Skeletal muscle tissue (tissue), 4 donors: Measurements from ENCODE around the gene VAMP2. TPM values are rescaled to one million over a fixed set of nuclear protein-coding genes. Genes with fewer than 3 reads are reported as not detected.

Experiments used
- H3K27ac ChIP-seq: one replicate; pipeline ENCODE4 v1.7.0; 2013; ENCODE audit warnings: mild to moderate bottlenecking, low read depth, low read length, inconsistent platforms
- H3K27me3 ChIP-seq, 3 donors: one replicate each; pipeline ENCODE4 v1.7.0; 2013; ENCODE audit warnings: low read length in 3 of 3; ENCODE audit not compliant: control insufficient read depth in 3 of 3, insufficient read depth in 3 of 3
- H3K36me3 ChIP-seq, 3 donors: one replicate each; pipeline ENCODE4 v1.7.0; 2013; ENCODE audit warnings: low read length in 3 of 3; ENCODE audit not compliant: control insufficient read depth in 3 of 3, insufficient read depth in 3 of 3
- H3K4me1 ChIP-seq, 3 donors: one replicate each; pipeline ENCODE4 v1.7.0; 2013; ENCODE audit warnings: low read length in 3 of 3, mild to moderate bottlenecking in 3 of 3; ENCODE audit not compliant: control insufficient read depth in 3 of 3, insufficient read depth in 3 of 3
- H3K4me3 ChIP-seq, 3 donors: one replicate each; pipeline ENCODE4 v1.7.0; 2013; ENCODE audit warnings: low read length in 3 of 3
- H3K9ac ChIP-seq, 3 donors: one replicate each; pipeline ENCODE4 v1.7.0; 2013; ENCODE audit warnings: low read length in 3 of 3, mild to moderate bottlenecking in 3 of 3, moderate library complexity in 2 of 3, low read depth in 1 of 3
- H3K9me3 ChIP-seq, 3 donors: one replicate each; pipeline ENCODE4 v1.7.0; 2013; ENCODE audit warnings: low read length in 3 of 3; ENCODE audit not compliant: control insufficient read depth in 3 of 3
- total RNA-seq: library from RNA; depleted of rRNA; stranded (reverse); fragments of >200 nt; gene quantifications from one replicate; pipeline ENCODE4 v1.2.3, GENCODE V29; 2014
- donor health status: Osteomylitis.

The VAMP2 gene
- total RNA-seq, 1 donor from 2014 or later: 8.4 TPM

DNA sequence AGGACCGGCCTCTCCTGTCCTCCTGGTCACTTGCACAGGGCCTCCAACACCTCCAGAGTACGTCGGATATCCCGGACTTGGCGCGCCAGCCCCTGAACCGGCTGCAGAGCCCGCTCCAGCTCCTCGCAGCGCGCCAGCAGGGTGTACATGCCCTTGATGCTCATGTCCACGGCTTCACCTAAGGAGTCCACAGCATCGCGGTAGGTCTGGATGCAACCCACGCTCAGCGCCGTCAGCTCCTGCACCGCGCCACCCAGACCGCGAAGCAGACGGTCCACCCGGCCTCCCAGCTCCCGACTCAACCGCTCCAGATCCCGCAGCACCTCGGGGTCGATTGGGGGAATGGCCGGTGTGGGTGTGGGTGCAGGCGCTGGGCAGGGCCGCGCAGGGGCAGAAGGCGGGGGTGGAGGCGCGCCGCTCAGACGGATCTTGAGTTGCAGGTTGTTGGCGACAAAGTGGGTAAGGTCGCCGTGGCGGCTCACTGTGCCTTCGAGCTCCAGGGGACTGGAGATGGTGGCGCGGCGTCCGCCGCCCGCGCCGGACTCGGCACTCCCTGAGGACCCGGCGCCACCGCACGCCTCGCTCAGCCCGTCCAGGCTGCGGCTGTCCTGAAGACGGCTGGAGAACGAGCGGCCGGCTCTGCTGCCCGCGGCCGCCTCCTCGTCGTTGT, 26.4 kb upstream of the VAMP2 start:
- H3K4me1 ChIP-seq: peaks cover 47 to 51% (median 49%) of the 10 kb centered on the region in 3 donors

DNA sequence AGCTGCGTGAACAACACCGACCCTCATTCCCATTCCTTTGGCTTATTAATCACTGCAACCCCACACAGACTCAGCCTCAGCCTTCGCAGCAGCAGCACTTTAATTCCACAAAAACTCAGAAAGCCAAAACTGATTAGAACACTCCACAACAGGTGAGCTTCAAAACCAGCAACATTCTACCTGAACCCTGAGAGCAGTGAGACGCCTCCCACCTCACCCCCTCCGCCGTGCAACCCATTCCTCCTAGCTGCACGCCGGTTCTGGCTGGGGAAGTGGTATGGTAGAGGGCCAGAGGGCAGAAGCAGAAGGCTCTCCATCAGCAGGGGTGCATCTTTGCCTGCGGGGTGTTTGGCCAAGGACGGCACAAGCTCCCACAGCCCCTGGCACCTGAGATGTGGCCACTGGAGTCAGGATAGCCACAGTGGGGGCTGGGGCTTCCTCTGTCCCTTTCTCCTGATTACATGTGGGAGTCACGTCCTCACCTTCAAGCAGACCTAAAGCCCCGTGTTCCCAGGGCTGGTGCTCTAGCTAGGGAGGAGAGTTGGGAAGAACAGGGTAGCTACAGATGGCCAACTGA, 25.6 kb upstream of the VAMP2 start:
- H3K4me3 ChIP-seq: peak overlapping the region; percentile 81 to 96 (median 94)
- no peaks in the 10 kb centered on the region for H3K36me3 ChIP-seq
- peak overlapping the region; percentile 83 to 89 (median 84) for H3K9ac ChIP-seq
- H3K9me3 ChIP-seq: no peaks in the 10 kb centered on the region
- H3K27ac ChIP-seq: peak overlapping the region; percentile 77
- H3K4me1 ChIP-seq: peaks cover 47 to 51% (median 49%) of the 10 kb centered on the region in 3 donors
- H3K27me3 ChIP-seq: no peaks in the 10 kb centered on the region

More for the DNA sequence above, 26.4 kb upstream of the VAMP2 start:
- Histone ChIP-seq H3K27ac (peak overlapping the region; percentile 88), H3K9ac (peak overlapping the region; percentile 83 to 89 (median 84)), H3K36me3 (no peaks in the 10 kb centered on the region), H3K9me3 (no peaks in the 10 kb centered on the region), H3K27me3 (no peaks in the 10 kb centered on the region), H3K4me3 (peak overlapping the region; percentile 81 to 96 (median 94))

DNA sequence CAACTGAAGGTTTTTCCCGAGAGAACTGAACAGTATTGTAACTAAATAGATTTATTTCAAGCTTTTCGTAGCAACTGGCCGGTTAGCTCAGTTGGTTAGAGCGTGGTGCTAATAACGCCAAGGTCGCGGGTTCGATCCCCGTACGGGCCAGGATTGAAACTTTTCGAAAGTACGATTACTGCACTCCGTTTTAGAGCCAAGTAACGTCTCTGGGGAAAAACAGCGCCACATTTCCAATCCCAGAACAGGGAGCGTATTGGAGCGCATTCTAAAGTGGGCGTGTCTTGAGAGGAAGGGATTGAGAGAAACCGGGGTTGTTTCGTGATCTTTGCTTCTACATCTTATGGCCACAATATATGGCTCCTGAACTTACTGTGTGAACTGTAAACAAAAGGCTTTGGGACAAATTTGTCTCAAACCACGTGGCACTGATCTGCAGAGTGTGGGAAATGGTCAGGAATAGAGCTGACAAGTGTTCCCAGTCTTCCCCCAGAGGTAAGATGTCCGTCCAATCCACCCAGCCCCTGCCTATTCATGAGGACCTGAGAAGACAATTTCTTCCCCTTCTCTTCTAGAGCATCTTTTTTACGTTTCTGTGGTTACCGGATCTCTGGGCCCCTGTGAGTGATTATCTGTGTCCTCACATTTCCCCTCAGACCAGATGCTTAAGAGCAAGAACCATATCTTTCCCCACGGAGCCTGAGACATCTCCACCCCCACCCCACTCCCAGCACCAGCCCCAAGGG, 24.9 kb upstream of the VAMP2 start:
- Histone ChIP-seq H3K27me3 (no peaks in the 10 kb centered on the region), H3K4me3 (peak overlapping the region; percentile 87 to 96 (median 94)), H3K27ac (peak overlapping the region; percentile 77), H3K36me3 (no peaks in the 10 kb centered on the region), H3K9me3 (no peaks in the 10 kb centered on the region), H3K9ac (peak overlapping the region; percentile 83 to 89 (median 84)), H3K4me1 (peaks cover 45 to 49% (median 48%) of the 10 kb centered on the region in 3 donors)

DNA sequence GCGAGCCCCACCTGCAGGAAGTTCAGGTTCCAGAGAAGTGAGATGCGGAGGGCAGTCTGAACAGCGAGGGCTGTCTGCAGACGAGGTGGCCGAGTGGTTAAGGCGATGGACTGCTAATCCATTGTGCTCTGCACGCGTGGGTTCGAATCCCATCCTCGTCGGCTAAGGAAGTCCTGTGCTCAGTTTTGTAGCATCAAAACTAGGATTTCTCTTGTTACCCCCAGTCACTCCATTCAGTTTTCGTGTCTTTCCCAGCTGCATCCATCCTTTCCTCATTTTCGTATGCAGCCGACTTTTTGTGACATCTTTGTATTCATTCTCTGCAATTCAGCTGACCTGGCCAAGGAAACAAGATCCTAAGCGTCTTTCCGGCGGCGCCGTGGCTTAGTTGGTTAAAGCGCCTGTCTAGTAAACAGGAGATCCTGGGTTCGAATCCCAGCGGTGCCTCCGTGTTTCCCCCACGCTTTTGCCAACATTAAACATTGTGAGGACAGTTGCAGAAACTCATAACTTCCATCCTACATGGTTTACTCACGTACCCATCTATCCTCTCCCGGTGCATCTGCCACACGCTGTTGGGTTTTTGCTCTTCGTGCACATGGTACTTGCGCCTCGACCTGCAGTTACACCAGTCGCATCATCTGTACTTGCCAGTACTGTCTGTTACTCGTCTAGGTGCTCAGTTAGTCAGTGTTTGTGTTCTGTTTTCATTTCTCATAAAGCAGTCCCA, 24.2 kb upstream of the VAMP2 start:
- H3K9ac ChIP-seq: peak overlapping the region in 2 of 3 donors; percentile 82 to 89
- H3K4me1 ChIP-seq: peaks cover 38 to 43% (median 42%) of the 10 kb centered on the region in 3 donors
- H3K9me3 ChIP-seq: no peaks in the 10 kb centered on the region
- H3K4me3 ChIP-seq: peak overlapping the region; percentile 87 to 96 (median 94)
- peak overlapping the region; percentile 77 for H3K27ac ChIP-seq
- H3K27me3 ChIP-seq: no peaks in the 10 kb centered on the region
- no peaks in the 10 kb centered on the region for H3K36me3 ChIP-seq

DNA sequence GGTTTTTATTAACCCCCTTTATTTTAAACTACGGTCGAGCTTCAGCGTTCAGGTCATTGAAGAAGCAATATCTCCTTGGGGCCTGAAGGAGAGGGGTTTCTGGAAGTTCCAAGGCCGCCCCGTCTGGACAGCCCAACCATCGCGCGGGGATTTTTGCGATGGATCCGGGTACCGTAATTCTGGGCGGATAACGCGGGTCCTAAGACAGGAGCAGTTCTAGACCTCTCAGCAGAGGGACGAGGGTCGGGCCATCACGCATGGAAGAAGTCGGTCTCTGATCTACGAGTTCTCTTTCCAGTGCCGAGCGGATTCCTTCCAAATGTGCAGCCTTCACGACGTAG, 23.7 kb upstream of the VAMP2 start:
- H3K36me3 ChIP-seq: no peaks in the 10 kb centered on the region
- H3K27me3 ChIP-seq: no peaks in the 10 kb centered on the region
- no peaks in the 10 kb centered on the region for H3K9me3 ChIP-seq
- peak overlapping the region; percentile 82 to 89 (median 84) for H3K9ac ChIP-seq
- peak overlapping the region; percentile 77 for H3K27ac ChIP-seq
- H3K4me1 ChIP-seq: peaks cover 32 to 37% (median 37%) of the 10 kb centered on the region in 3 donors
- peak overlapping the region; percentile 87 to 96 (median 94) for H3K4me3 ChIP-seq

DNA sequence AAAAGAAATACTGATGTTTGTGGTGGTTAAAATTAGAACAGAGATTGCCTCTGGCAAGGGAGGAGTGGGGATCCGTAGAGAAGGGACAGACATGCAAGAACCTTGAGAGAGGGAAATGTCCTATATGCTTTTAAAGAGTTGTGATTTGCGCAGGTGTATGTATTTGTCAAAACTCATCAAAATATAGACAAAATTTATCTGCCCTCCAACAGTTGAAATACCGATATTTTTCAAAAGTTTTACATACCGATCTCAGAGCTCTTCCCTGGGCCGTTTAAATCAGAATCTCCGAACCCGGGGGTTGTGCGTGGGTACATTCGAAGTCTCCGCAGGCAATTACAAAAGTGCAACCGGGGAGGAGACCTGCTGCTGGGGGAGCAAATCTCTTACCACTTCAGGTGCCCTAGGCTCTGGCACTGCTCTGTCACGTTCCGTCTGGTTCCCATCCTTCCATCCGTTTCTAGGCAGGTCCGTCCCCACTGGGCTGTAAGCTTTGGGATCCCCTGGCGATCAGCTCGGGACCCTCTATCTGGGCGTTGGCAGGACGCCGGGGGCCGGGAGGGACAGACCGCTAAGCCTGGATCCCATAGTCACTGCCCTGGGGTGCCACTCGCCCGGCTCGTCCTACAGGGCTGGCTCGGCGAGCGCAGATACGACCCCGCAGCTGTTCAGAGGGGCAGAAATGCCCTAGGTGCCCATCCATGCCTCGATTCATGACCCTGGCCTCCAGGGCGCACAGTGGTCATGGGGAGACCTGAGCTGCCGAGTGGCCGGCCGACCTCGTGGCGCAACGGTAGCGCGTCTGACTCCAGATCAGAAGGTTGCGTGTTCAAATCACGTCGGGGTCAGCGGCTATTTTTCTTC, 23.1 kb upstream of the VAMP2 start:
- Histone ChIP-seq H3K4me1 (peaks cover 31 to 36% (median 34%) of the 10 kb centered on the region in 3 donors), H3K9me3 (no peaks in the 10 kb centered on the region), H3K9ac (peak overlapping the region; percentile 84 to 89 (median 88)), H3K27ac (peak overlapping the region; percentile 77), H3K4me3 (peak overlapping the region; percentile 87 to 96 (median 94)), H3K27me3 (no peaks in the 10 kb centered on the region), H3K36me3 (no peaks in the 10 kb centered on the region)

DNA sequence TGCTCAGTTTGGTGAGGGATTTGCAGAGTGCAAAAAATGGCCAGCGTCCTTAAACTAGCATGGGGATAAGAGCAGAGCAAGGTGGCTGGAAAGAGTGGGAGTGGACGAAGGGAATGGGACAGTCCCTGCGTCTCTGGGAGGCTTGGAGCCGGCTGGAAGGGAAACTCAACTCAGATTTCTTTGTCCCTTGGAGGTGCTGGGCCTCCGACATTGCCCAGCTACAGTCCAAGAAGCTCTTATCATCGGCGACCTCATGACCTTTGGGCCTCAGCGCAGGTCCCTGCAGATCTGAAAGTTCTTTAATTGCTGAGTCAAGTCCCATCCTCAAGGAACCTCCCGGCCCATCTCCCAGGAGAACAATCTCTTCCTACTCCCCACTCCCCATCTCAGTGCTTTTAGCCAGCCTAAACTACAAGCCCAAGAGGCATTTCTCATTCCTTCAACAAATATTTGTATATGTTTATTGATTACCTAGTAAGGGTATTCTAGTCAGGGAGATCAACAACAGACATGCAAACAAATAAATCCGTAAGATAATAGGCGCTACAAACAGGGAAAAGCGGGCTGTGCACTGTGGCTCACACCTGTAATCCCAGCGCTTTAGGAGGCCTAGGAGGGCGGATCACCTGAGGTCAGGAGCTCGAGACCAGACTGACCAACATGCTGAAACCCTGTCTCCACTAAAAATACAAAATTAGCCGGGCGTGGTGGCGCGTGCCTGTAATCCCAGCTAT, 14.4 kb upstream of the VAMP2 start:
- H3K9me3 ChIP-seq: no peaks in the 10 kb centered on the region
- H3K4me1 ChIP-seq: peaks cover 20 to 28% (median 28%) of the 10 kb centered on the region in 3 donors
- peak overlapping the region in 2 of 3 donors; percentile 70 to 84 for H3K9ac ChIP-seq
- H3K27ac ChIP-seq: no peak overlapping the region
- H3K27me3 ChIP-seq: no peaks in the 10 kb centered on the region
- H3K4me3 ChIP-seq: peak overlapping the region; percentile 64 to 82 (median 79)
- H3K36me3 ChIP-seq: no peaks in the 10 kb centered on the region

DNA sequence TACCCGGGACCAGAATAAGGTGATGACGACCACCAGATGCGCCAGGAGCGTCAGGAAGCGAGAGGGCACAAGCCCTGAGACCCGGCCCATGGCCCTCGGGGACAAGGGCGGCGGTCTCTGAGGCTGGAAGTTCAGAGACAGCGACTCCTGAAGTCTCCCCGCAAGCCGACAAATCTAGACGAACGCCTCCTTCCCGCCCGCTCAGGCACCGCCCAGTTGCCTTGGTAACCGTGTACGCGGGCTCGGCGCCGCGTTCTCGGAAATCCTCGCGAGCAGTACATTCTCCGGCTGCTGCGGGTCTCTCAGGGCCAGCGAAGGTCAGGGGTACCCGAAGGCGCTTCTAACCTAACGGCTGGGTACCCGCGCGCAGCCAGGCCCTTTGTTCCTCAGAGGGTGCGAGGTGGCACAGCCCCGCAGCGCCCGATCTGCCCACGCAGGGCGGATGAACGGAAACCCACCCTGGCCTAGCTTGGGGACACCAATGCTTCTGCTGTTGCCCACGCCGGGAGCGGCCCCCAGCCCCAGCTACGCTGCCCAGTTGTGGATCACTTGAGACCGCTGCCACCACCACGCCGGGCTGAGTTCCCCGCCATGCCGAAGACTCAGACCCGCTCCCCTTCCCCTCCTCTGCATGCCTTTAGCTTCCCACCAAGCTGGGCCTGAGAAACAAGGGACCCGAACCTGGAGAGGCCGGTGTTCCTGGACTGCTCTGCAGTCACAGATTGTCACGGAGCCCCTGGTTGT, 13.6 kb upstream of the VAMP2 start, which contains the start of gene TMEM107:
Gene TMEM107 (minus strand): TSS at position 184 of the 744 bp plus-strand sequence. CDS start 94 bp downstream, at position 90.
- Histone ChIP-seq H3K27ac (peak within 1 kb of the TSS; percentile 33), H3K27me3 (no peaks in the 10 kb centered on the region), H3K36me3 (no peaks in the 10 kb centered on the region), H3K9ac (peak within 1 kb of the TSS; percentile 66 to 84 (median 70)), H3K4me3 (peak within 1 kb of the TSS; percentile 64 to 82 (median 79)), H3K4me1 (peaks cover 20 to 28% (median 28%) of the 10 kb centered on the region in 3 donors), H3K9me3 (no peaks in the 10 kb centered on the region)
